HepG2 (cell line): ENCODE measurements around the gene PGS1. TPM values are rescaled to one million over a fixed set of nuclear protein-coding genes. Genes with fewer than 3 reads are reported as not detected.

Experiments used
- ARID2 ChIP-seq: sonication (generic); formaldehyde crosslinking; IDR thresholded peaks from 2 replicates; pipeline ENCODE4 v1.8.1; 2022; ENCODE audit warnings: mild to moderate bottlenecking, missing genetic modification reagents, borderline replicate concordance
- CHD2 ChIP-seq: IDR thresholded peaks from 2 replicates; pipeline ENCODE4 v1.6.1; 2011; ENCODE audit warnings: low read depth, low read length, improper control_type of control experiment
- ERF ChIP-seq: IDR thresholded peaks from 2 replicates; pipeline ENCODE4 v1.6.1; 2018; ENCODE audit warnings: missing biosample characterization, missing genetic modification reagents
- FIP1L1 ChIP-seq: fragments of 200-400 bp; formaldehyde crosslinking; IDR thresholded peaks from 2 replicates; pipeline ENCODE4 v1.6.1; 2018; ENCODE audit warnings: low read depth, mild to moderate bottlenecking, low read length, moderate library complexity, borderline replicate concordance; ENCODE audit not compliant: insufficient read depth
- HHEX ChIP-seq: IDR thresholded peaks from 2 replicates; pipeline ENCODE4 v1.6.1; 2016; ENCODE audit warnings: control low read depth
- KLF6 ChIP-seq: IDR thresholded peaks from 2 replicates; pipeline ENCODE4 v1.8.0; 2016; ENCODE audit warnings: missing biosample characterization, missing genetic modification reagents
- MAF1 ChIP-seq: sonication (generic); formaldehyde crosslinking; IDR thresholded peaks from 2 replicates; pipeline ENCODE4 v1.5.0; 2020; ENCODE audit warnings: missing genetic modification reagents, borderline replicate concordance
- MIER2 ChIP-seq: IDR thresholded peaks from 2 replicates; pipeline ENCODE4 v1.6.1; 2016; ENCODE audit warnings: missing biosample characterization, missing genetic modification reagents
- MXD4 ChIP-seq: IDR thresholded peaks from 2 replicates; pipeline ENCODE4 v1.6.1; 2016; ENCODE audit warnings: mild to moderate bottlenecking, missing biosample characterization, missing genetic modification reagents
- NFYB ChIP-seq: sonication (generic); formaldehyde crosslinking; IDR thresholded peaks from 2 replicates; pipeline ENCODE4 v1.4.0; 2020; ENCODE audit warnings: missing genetic modification reagents
- RAD21 ChIP-seq: fragments of 450-650 bp; formaldehyde crosslinking; IDR thresholded peaks from 2 replicates; pipeline ENCODE4 v1.5.0; 2020; ENCODE audit warnings: mild to moderate bottlenecking
- RARA ChIP-seq: IDR thresholded peaks from 2 replicates; pipeline ENCODE4 v1.6.1; 2016; ENCODE audit warnings: missing genetic modification reagents, missing compliant biosample characterization
- RNF2 ChIP-seq: fragments of 450-650 bp; conservative IDR thresholded peaks from 2 replicates; pipeline ENCODE4 v1.6.1; 2016; ENCODE audit warnings: low read depth
- SAP130 ChIP-seq: IDR thresholded peaks from 2 replicates; pipeline ENCODE4 v1.6.1; 2016; ENCODE audit warnings: low read depth
- SKI ChIP-seq: fragments of 450-650 bp; IDR thresholded peaks from one replicate; pipeline ENCODE4 v1.6.1; 2018; ENCODE audit warnings: mild to moderate bottlenecking; ENCODE audit not compliant: partially characterized antibody
- SP4 ChIP-seq: sonication (generic); formaldehyde crosslinking; IDR thresholded peaks from 2 replicates; pipeline ENCODE4 v1.8.1; 2023; ENCODE audit warnings: mild to moderate bottlenecking, missing genetic modification reagents
- ZBTB20 ChIP-seq: sonication (generic); formaldehyde crosslinking; IDR thresholded peaks from 2 replicates; pipeline ENCODE4 v1.8.1; 2023; ENCODE audit warnings: missing genetic modification reagents, low read depth, mild to moderate bottlenecking, borderline replicate concordance
- ZFP36L1 ChIP-seq: sonication (generic); formaldehyde crosslinking; IDR thresholded peaks from 2 replicates; pipeline ENCODE4 v1.8.0; 2022; ENCODE audit warnings: mild to moderate bottlenecking, missing genetic modification reagents, moderate library complexity
- ZFX ChIP-seq: sonication (generic); formaldehyde crosslinking; IDR thresholded peaks from 2 replicates; pipeline ENCODE4 v1.4.0; 2020; ENCODE audit warnings: mild to moderate bottlenecking, low read depth, missing genetic modification reagents, moderate library complexity
- ZMYM3 ChIP-seq: sonication (generic); formaldehyde crosslinking; IDR thresholded peaks from 2 replicates; pipeline ENCODE4 v1.5.1; 2020; ENCODE audit warnings: mild to moderate bottlenecking, missing genetic modification reagents
- ZNF207 ChIP-seq: fragments of 450-650 bp; IDR thresholded peaks from 2 replicates; pipeline ENCODE4 v1.6.1; 2016; ENCODE audit warnings: antibody characterized with exemption, borderline replicate concordance
- ZNF234 ChIP-seq: sonication (generic); formaldehyde crosslinking; conservative IDR thresholded peaks from 2 replicates; pipeline ENCODE4 v1.5.1; 2020; ENCODE audit warnings: mild to moderate bottlenecking, missing genetic modification reagents
- ZNF260 ChIP-seq: sonication (generic); formaldehyde crosslinking; IDR thresholded peaks from 2 replicates; pipeline ENCODE4 v1.4.0; 2020; ENCODE audit warnings: missing genetic modification reagents, low read depth, mild to moderate bottlenecking, borderline replicate concordance
- ZNF367 ChIP-seq: sonication (generic); formaldehyde crosslinking; IDR thresholded peaks from 2 replicates; pipeline ENCODE4 v1.4.0; 2020; ENCODE audit warnings: missing genetic modification reagents, borderline replicate concordance
- ZNF510 ChIP-seq: sonication (generic); formaldehyde crosslinking; IDR thresholded peaks from 2 replicates; pipeline ENCODE4 v1.4.0; 2020; ENCODE audit warnings: low read depth, mild to moderate bottlenecking, missing genetic modification reagents
- ZNF558 ChIP-seq: sonication (generic); formaldehyde crosslinking; IDR thresholded peaks from 2 replicates; pipeline ENCODE4 v1.9.0; 2022; ENCODE audit warnings: mild to moderate bottlenecking, missing genetic modification reagents, borderline replicate concordance
- ZNF773 ChIP-seq: sonication (generic); formaldehyde crosslinking; IDR thresholded peaks from 2 replicates; pipeline ENCODE4 v1.4.0; 2020; ENCODE audit warnings: missing genetic modification reagents, borderline replicate concordance
- polyA plus RNA-seq, 8 experiments: library from polyadenylated mRNA; depleted of rRNA in 3 of 8; stranded (reverse) in 7 of 8; unstranded in 1 of 8; fragments of >200 nt; fragmentation: Illumina TruSeq in 4 of 8; extraction: Trizol in 4 of 8; gene quantifications; 2 replicates each; pipeline versions ENCODE4 v1.2.1 to v1.2.3, GENCODE V29; 2011 to 2016; ENCODE audit warnings: low read depth in 4 of 8, missing spikeins in 1 of 8, mixed read lengths in 1 of 8; ENCODE audit not compliant: insufficient read depth in 1 of 8
- total RNA-seq, 5 experiments: library from RNA; depleted of rRNA; stranded (reverse); fragments of >200 nt; fragmentation: Illumina TruSeq; extraction: Trizol; gene quantifications; 2 replicates each; pipeline ENCODE4 v1.2.3, GENCODE V29; 2016; ENCODE audit warnings: low read depth in 1 of 5
- TF ChIP-seq, protein P1 (sequence below): sonication (generic); formaldehyde crosslinking; IDR thresholded peaks from 2 replicates; pipeline ENCODE4 v1.4.0; 2020; ENCODE audit warnings: missing genetic modification reagents, mild to moderate bottlenecking, borderline replicate concordance
- TF ChIP-seq, protein P2 (sequence below): sonication (generic); formaldehyde crosslinking; IDR thresholded peaks from 2 replicates; pipeline ENCODE4 v1.8.0; 2022; ENCODE audit warnings: missing genetic modification reagents, low read depth, mild to moderate bottlenecking, borderline replicate concordance
- TF ChIP-seq, protein P3 (sequence below): IDR thresholded peaks from 2 replicates; pipeline ENCODE4 v1.6.1; 2016; ENCODE audit warnings: low read depth, borderline replicate concordance
- TF ChIP-seq, protein P4 (sequence below): sonication (generic); formaldehyde crosslinking; conservative IDR thresholded peaks from 2 replicates; pipeline ENCODE4 v1.8.0; 2022; ENCODE audit warnings: low read depth, missing genetic modification reagents

Gene PGS1
- total and polyA plus RNA-seq, 2 of the 13 experiments (the other 11 are each of a cell fraction or from before 2014, with no cell fraction given), result 25.9 to 31.5 TPM

DNA sequence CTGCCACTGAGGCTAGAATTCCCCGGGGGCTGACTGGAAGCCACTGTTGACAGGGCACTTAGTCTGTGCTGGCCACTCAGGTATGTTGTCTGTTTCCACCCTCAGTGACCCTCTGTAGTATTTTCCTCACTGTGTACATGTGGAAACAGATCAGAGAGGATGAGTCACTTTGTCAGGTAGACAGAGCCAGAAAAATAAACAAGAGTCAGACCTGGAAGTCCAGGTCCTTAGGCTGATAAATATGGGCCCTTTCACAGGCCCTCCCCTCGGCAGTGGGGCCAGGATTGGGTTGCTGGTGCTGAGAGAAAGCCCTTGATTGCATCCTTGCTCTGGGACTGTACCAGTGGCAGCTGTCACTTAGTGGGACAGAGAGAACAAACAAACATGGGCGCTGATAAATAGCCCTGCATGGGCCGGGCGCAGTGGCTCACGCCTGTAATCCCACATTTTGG lies 21.3 kb downstream of the PGS1 start (continued):
- TF ChIP-seq SP4 (CRISPR knock-in tag) (no peak; the same call in 1 of the 2 replicates), NFYB (CRISPR knock-in tag) (no peak), HHEX (CRISPR knock-in tag) (no peak), FIP1L1 (no peak), ARID2 (CRISPR knock-in tag) (no peak), ZBTB20 (CRISPR knock-in tag) (no peak), ZNF260 (CRISPR knock-in tag) (no peak), MAF1 (CRISPR knock-in tag) (no peak), ZNF558 (CRISPR knock-in tag) (no peak), SAP130 (peak; percentile 96), RAD21 (CRISPR knock-in tag) (no peak), ZNF234 (CRISPR knock-in tag) (no peak), ERF (CRISPR knock-in tag) (peak; percentile 82; the same call in 1 of the 2 replicates), RNF2 (no peak), CHD2 (no peak), SKI (peak; percentile 94), ZNF207 (no peak), ZMYM3 (CRISPR knock-in tag) (peak; percentile 31; the same call in 1 of the 2 replicates), ZFP36L1 (CRISPR knock-in tag) (peak; percentile 76; the same call in 1 of the 2 replicates), MIER2 (no peak), MXD4 (CRISPR knock-in tag) (no peak), ZFX (CRISPR knock-in tag) (0 out of 2 replicates have a peak, but pooled peaks have one; percentile 27), KLF6 (CRISPR knock-in tag) (no peak), ZNF367 (no peak), ZNF773 (CRISPR knock-in tag) (no peak), ZNF510 (CRISPR knock-in tag) (no peak), RARA (CRISPR knock-in tag) (peak; percentile 96)
- TF ChIP-seq, protein P1, sequence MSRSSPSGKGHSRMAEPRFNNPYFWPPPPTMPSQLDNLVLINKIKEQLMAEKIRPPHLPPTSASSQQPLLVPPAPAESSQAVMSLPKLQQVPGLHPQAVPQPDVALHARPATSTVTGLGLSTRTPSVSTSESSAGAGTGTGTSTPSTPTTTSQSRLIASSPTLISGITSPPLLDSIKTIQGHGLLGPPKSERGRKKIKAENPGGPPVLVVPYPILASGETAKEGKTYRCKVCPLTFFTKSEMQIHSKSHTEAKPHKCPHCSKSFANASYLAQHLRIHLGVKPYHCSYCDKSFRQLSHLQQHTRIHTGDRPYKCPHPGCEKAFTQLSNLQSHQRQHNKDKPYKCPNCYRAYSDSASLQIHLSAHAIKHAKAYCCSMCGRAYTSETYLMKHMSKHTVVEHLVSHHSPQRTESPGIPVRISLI, result no peak
- TF ChIP-seq, protein P2, sequence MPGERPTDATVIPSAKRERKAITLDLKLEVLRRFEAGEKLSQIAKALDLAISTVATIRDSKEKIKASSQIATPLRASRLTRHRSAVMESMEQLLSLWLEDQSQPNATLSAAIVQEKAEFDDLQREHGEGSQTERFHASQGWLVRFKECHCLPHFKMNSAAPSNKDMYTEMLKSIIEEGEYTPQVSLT (CRISPR knock-in tag), result no peak
- TF ChIP-seq, protein P3, sequence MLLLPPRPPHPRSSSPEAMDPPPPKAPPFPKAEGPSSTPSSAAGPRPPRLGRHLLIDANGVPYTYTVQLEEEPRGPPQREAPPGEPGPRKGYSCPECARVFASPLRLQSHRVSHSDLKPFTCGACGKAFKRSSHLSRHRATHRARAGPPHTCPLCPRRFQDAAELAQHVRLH (CRISPR knock-in tag), result no peak
- TF ChIP-seq, protein P4, sequence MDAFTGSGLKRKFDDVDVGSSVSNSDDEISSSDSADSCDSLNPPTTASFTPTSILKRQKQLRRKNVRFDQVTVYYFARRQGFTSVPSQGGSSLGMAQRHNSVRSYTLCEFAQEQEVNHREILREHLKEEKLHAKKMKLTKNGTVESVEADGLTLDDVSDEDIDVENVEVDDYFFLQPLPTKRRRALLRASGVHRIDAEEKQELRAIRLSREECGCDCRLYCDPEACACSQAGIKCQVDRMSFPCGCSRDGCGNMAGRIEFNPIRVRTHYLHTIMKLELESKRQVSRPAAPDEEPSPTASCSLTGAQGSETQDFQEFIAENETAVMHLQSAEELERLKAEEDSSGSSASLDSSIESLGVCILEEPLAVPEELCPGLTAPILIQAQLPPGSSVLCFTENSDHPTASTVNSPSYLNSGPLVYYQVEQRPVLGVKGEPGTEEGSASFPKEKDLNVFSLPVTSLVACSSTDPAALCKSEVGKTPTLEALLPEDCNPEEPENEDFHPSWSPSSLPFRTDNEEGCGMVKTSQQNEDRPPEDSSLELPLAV (CRISPR knock-in tag), result no peak
